HEK293 (cell line): ENCODE data around the gene SLC38A10.

Experiments used
- CTCF ChIA-PET: fragments of 350-600 bp; formaldehyde crosslinking; extraction: SDS; loops from one replicate; lab custom pipeline; 2021; ENCODE audit warnings: antibody characterized with exemption; lab: Yijun Ruan, JAX
- POLR2A ChIA-PET: fragments of 300-600 bp; formaldehyde crosslinking; extraction: SDS; loops from one replicate; lab custom pipeline; 2020; ENCODE audit warnings: antibody characterized with exemption, inconsistent platforms; lab: Yijun Ruan, JAX
- H3K27ac ChIP-seq: fragments of 200-500 bp; sonication (Bioruptor generic); 2 replicates; pipeline ENCODE4 v1.5.1; 2014; ENCODE audit warnings: low read depth, low read length, control low read depth, inconsistent platforms; ENCODE audit errors: extremely low read depth
- H3K36me3 ChIP-seq, 2 experiments: fragments of 200-500 bp in 1 of 2; sonication (Bioruptor generic) in 1 of 2; 1 replicate in 1 of 2; 2 replicates in 1 of 2; pipeline ENCODE4 v1.5.1; 2014 to 2017; ENCODE audit warnings: inconsistent platforms in 2 of 2, low read length in 2 of 2; ENCODE audit not compliant: control insufficient read depth in 2 of 2, insufficient read depth in 1 of 2
- H3K4me1 ChIP-seq: fragments of 200-500 bp; sonication (Bioruptor generic); 2 replicates; pipeline ENCODE4 v1.5.1; 2014; ENCODE audit warnings: mild to moderate bottlenecking, low read length, inconsistent platforms; ENCODE audit not compliant: control insufficient read depth, insufficient read depth
- H3K4me3 ChIP-seq: 2 replicates; pipeline ENCODE4 v1.5.1; 2011; ENCODE audit warnings: low read depth, mild to moderate bottlenecking, control low read depth, low read length, moderate library complexity
- H3K9me3 ChIP-seq: fragments of 200-500 bp; sonication (Bioruptor generic); 2 replicates; pipeline ENCODE4 v1.5.1; 2014; ENCODE audit warnings: low read depth, low read length, inconsistent platforms; ENCODE audit not compliant: control insufficient read depth, insufficient read depth
- EGR2 ChIP-seq: fragments of 450-650 bp; formaldehyde crosslinking; IDR thresholded peaks from 2 replicates; pipeline ENCODE4 v1.5.1; 2016; ENCODE audit warnings: low read depth, missing biosample characterization, missing genetic modification characterization
- GLIS2 ChIP-seq: fragments of 450-650 bp; formaldehyde crosslinking; IDR thresholded peaks from 2 replicates; pipeline ENCODE4 v1.5.1; 2016; ENCODE audit warnings: missing biosample characterization, missing genetic modification characterization
- ZBTB44 ChIP-seq: fragments of 450-650 bp; IDR thresholded peaks from 2 replicates; pipeline ENCODE4 v1.5.1; 2018; ENCODE audit warnings: missing biosample characterization, mild to moderate bottlenecking, missing genetic modification characterization
- ZFHX2 ChIP-seq: fragments of 450-650 bp; formaldehyde crosslinking; conservative IDR thresholded peaks from 2 replicates; pipeline ENCODE4 v1.5.1; 2016; ENCODE audit warnings: missing biosample characterization, missing genetic modification characterization
- ZNF121 ChIP-seq: fragments of 450-650 bp; formaldehyde crosslinking; IDR thresholded peaks from 2 replicates; pipeline ENCODE4 v1.5.1; 2016; ENCODE audit warnings: missing biosample characterization, missing genetic modification characterization
- ZNF239 ChIP-seq: fragments of 450-650 bp; formaldehyde crosslinking; IDR thresholded peaks from 2 replicates; pipeline ENCODE4 v1.5.1; 2016; ENCODE audit warnings: missing biosample characterization, missing genetic modification characterization
- ZNF266 ChIP-seq: fragments of 450-650 bp; formaldehyde crosslinking; IDR thresholded peaks from 2 replicates; pipeline ENCODE4 v1.5.1; 2016; ENCODE audit warnings: missing biosample characterization, missing genetic modification characterization, low read depth
- ZNF335 ChIP-seq: fragments of 450-650 bp; formaldehyde crosslinking; conservative IDR thresholded peaks from 2 replicates; pipeline ENCODE4 v1.5.1; 2016; ENCODE audit warnings: missing biosample characterization, missing genetic modification characterization
- ZNF423 ChIP-seq: fragments of 450-650 bp; formaldehyde crosslinking; IDR thresholded peaks from 2 replicates; pipeline ENCODE4 v1.5.1; 2016; ENCODE audit warnings: missing biosample characterization, missing genetic modification characterization
- ZNF514 ChIP-seq: fragments of 450-650 bp; formaldehyde crosslinking; IDR thresholded peaks from 2 replicates; pipeline ENCODE4 v1.5.1; 2016; ENCODE audit warnings: missing biosample characterization, missing genetic modification characterization
- ZNF692 ChIP-seq: fragments of 450-650 bp; formaldehyde crosslinking; IDR thresholded peaks from 2 replicates; pipeline ENCODE4 v1.5.1; 2016; ENCODE audit warnings: missing biosample characterization, missing genetic modification characterization
- ZNF76 ChIP-seq: fragments of 450-650 bp; formaldehyde crosslinking; IDR thresholded peaks from 2 replicates; pipeline ENCODE4; 2016; ENCODE audit warnings: low read depth, missing biosample characterization, missing genetic modification characterization, borderline replicate concordance
- ZNF830 ChIP-seq: fragments of 450-650 bp; IDR thresholded peaks from 2 replicates; pipeline ENCODE4 v1.5.0; 2018; ENCODE audit warnings: missing biosample characterization, missing genetic modification characterization, low read depth, mild to moderate bottlenecking, moderate library complexity
- ZSCAN16 ChIP-seq: fragments of 450-650 bp; formaldehyde crosslinking; IDR thresholded peaks from 2 replicates; pipeline ENCODE4 v1.5.1; 2016; ENCODE audit warnings: missing biosample characterization, missing genetic modification characterization
- TF ChIP-seq, protein P1 (sequence below): fragments of 450-650 bp; formaldehyde crosslinking; IDR thresholded peaks from 2 replicates; pipeline ENCODE4 v1.5.1; 2016; ENCODE audit warnings: missing biosample characterization, missing genetic modification characterization
- TF ChIP-seq, protein P2 (sequence below): fragments of 450-650 bp; IDR thresholded peaks from 2 replicates; pipeline ENCODE4 v1.5.1; 2018; ENCODE audit warnings: missing biosample characterization, missing genetic modification characterization
- TF ChIP-seq, protein P3 (sequence below): fragments of 450-650 bp; formaldehyde crosslinking; IDR thresholded peaks from 2 replicates; pipeline ENCODE4 v1.5.1; 2016; ENCODE audit warnings: missing biosample characterization, missing genetic modification characterization

SLC38A10 gene

GRCh38 chr17:81210868-81211267 lies 84.2 kb downstream of the SLC38A10 start:
- TF ChIP-seq EGR2 (tag by site-specific recombination) (peak; percentile 77), ZNF266 (tag by site-specific recombination) (no peak), ZNF830 (tag by site-specific recombination) (no peak), ZNF423 (tag by site-specific recombination) (no peak), ZNF239 (tag by site-specific recombination) (no peak), ZFHX2 (tag by site-specific recombination) (peak; percentile 82)
- TF ChIP-seq, protein P1, sequence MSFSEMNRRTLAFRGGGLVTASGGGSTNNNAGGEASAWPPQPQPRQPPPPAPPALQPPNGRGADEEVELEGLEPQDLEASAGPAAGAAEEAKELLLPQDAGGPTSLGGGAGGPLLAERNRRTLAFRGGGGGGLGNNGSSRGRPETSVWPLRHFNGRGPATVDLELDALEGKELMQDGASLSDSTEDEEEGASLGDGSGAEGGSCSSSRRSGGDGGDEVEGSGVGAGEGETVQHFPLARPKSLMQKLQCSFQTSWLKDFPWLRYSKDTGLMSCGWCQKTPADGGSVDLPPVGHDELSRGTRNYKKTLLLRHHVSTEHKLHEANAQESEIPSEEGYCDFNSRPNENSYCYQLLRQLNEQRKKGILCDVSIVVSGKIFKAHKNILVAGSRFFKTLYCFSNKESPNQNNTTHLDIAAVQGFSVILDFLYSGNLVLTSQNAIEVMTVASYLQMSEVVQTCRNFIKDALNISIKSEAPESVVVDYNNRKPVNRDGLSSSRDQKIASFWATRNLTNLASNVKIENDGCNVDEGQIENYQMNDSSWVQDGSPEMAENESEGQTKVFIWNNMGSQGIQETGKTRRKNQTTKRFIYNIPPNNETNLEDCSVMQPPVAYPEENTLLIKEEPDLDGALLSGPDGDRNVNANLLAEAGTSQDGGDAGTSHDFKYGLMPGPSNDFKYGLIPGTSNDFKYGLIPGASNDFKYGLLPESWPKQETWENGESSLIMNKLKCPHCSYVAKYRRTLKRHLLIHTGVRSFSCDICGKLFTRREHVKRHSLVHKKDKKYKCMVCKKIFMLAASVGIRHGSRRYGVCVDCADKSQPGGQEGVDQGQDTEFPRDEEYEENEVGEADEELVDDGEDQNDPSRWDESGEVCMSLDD (tag by site-specific recombination) = no peak
- ChIA-PET CTCF (interaction anchor here (0.9 to 1.0 kb wide), 2 partner anchors 11 to 14 kb away, joined by 3 read pairs; no protein-coding TSS in a partner anchor), POLR2A (interaction anchor here (0.7 to 1.5 kb wide), 2 partner anchors 12 to 130 kb away, joined by 4 read pairs; partner anchors contain the start of gene CEP131)
- peaks cover 9 to 32% of the 10 kb centered on the region in 2 experiments; a peak in 2 of 3 replicates for H3K36me3 ChIP-seq
- no peak overlapping the region for H3K27ac ChIP-seq
- no peaks in the 10 kb centered on the region for H3K4me1 ChIP-seq
- no peak overlapping the region for H3K4me3 ChIP-seq
- H3K9me3 ChIP-seq = no peaks in the 10 kb centered on the region

DNA sequence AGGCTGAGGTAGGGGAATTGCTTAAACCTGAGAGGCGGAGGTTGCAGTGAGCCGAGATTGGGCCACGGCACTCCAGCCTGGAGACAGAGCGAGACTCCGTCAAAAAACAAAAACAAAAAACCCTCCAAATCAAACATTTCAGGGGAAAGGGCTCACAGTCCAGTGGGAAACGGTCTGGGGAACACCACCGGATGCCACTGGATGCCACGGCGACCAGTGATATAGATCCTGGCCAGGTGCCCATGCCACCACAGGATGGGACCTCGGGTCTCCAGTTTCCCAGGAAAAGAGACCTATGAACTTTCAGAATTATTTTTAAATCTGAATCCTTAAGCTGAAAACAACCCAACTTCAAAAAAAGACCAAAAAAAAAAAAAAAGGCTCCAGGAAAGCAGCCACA lies 84.6 kb downstream of the SLC38A10 start:
- H3K4me1 ChIP-seq = no peaks in the 10 kb centered on the region
- ChIA-PET POLR2A (interaction anchor here (0.7 to 1.5 kb wide), 2 partner anchors 12 to 130 kb away, joined by 4 read pairs; partner anchors contain the start of gene CEP131), CTCF (interaction anchor here (0.9 kb wide), 1 partner anchor 11 kb away, joined by 3 read pairs; no protein-coding TSS in a partner anchor)
- peaks cover 13 to 35% of the 10 kb centered on the region in 2 experiments; a peak in 2 of 3 replicates for H3K36me3 ChIP-seq
- H3K4me3 ChIP-seq = no peak overlapping the region
- no peak overlapping the region for H3K27ac ChIP-seq
- TF ChIP-seq ZNF121 (tag by site-specific recombination) (no peak), ZNF335 (tag by site-specific recombination) (no peak), ZBTB44 (tag by site-specific recombination) (no peak), GLIS2 (tag by site-specific recombination) (no peak), ZNF692 (tag by site-specific recombination) (no peak), ZNF76 (tag by site-specific recombination) (no peak), ZSCAN16 (no peak), ZNF514 (tag by site-specific recombination) (no peak), ZFHX2 (tag by site-specific recombination) (no peak)
- TF ChIP-seq, protein P2, sequence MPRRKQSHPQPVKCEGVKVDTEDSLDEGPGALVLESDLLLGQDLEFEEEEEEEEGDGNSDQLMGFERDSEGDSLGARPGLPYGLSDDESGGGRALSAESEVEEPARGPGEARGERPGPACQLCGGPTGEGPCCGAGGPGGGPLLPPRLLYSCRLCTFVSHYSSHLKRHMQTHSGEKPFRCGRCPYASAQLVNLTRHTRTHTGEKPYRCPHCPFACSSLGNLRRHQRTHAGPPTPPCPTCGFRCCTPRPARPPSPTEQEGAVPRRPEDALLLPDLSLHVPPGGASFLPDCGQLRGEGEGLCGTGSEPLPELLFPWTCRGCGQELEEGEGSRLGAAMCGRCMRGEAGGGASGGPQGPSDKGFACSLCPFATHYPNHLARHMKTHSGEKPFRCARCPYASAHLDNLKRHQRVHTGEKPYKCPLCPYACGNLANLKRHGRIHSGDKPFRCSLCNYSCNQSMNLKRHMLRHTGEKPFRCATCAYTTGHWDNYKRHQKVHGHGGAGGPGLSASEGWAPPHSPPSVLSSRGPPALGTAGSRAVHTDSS (tag by site-specific recombination) = no peak
- TF ChIP-seq, protein P3, sequence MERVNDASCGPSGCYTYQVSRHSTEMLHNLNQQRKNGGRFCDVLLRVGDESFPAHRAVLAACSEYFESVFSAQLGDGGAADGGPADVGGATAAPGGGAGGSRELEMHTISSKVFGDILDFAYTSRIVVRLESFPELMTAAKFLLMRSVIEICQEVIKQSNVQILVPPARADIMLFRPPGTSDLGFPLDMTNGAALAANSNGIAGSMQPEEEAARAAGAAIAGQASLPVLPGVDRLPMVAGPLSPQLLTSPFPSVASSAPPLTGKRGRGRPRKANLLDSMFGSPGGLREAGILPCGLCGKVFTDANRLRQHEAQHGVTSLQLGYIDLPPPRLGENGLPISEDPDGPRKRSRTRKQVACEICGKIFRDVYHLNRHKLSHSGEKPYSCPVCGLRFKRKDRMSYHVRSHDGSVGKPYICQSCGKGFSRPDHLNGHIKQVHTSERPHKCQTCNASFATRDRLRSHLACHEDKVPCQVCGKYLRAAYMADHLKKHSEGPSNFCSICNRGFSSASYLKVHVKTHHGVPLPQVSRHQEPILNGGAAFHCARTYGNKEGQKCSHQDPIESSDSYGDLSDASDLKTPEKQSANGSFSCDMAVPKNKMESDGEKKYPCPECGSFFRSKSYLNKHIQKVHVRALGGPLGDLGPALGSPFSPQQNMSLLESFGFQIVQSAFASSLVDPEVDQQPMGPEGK (tag by site-specific recombination) = no peak
- H3K9me3 ChIP-seq = no peaks in the 10 kb centered on the region
